Left lung (tissue), 10 donors: ENCODE results near the gene IGF1R. TPM values are rescaled to one million over a fixed set of nuclear protein-coding genes. Genes with fewer than 3 reads are reported as not detected.

Source experiments
- ATAC-seq: fragments of 200-7000 bp; cut with Tn5 transposase; one replicate; pipeline ENCODE4 v1.9.1; 2020; ENCODE audit warnings: moderate library complexity
- DNase-seq, 4 donors: peaks; one replicate each; pipeline ENCODE4 v3.0.0-alpha.2; 2013 to 2020
- H3K27ac ChIP-seq, 2 donors: fragments of 200-600 bp; sonication (generic) in 1 of 2; one replicate each; pipeline versions ENCODE4 v1.5.0 to v1.8.0; 2020 to 2021
- H3K27me3 ChIP-seq, 2 donors: fragments of 200-600 bp; sonication (generic) in 1 of 2; one replicate each; pipeline versions ENCODE4 v1.5.0 to v1.8.0; 2020 to 2021
- H3K36me3 ChIP-seq, 2 donors: fragments of 200-600 bp; sonication (generic) in 1 of 2; one replicate each; pipeline versions ENCODE4 v1.5.0 to v1.8.0; 2020 to 2021
- H3K4me1 ChIP-seq, 2 donors: fragments of 200-600 bp; one replicate each; pipeline ENCODE4 v1.8.0; 2021
- H3K4me3 ChIP-seq, 2 donors: fragments of 200-600 bp; sonication (generic) in 1 of 2; one replicate each; pipeline versions ENCODE4 v1.5.0 to v1.8.0; 2020 to 2021; ENCODE audit warnings: mild to moderate bottlenecking in 1 of 2
- H3K9me3 ChIP-seq, 2 donors: fragments of 200-600 bp; sonication (generic) in 1 of 2; one replicate each; pipeline versions ENCODE4 v1.5.0 to v1.8.0; 2020 to 2021
- CTCF ChIP-seq, 2 donors: fragments of 200-600 bp; sonication (generic) in 1 of 2; IDR thresholded peaks; one replicate each; pipeline versions ENCODE4 v1.5.0 to v1.8.0; 2021; ENCODE audit warnings: antibody characterized with exemption in 2 of 2
- intact Hi-C, 2 donors: fragments of 100-400 bp; cut with DNase I; formaldehyde crosslinking; loops; one replicate each; pipeline versions ENCODE4 v1.11.2 to v1.14.2; 2022
- polyA plus RNA-seq, 6 donors: library from polyadenylated mRNA; unstranded; fragments of 120-200 nt; gene quantifications; one replicate each; pipeline ENCODE4 v1.2.1, GENCODE V29; 2013; ENCODE audit not compliant: insufficient read length in 6 of 6
- total RNA-seq, 2 donors: library from RNA; stranded (reverse); fragmentation: NEBNext Ultra II Directional; extraction: Animal tissue kit (Norgen Biotek cat#: 25700); gene quantifications; one replicate each; pipeline ENCODE4 v1.2.1, GENCODE V29; 2021
- donor health status: DM: no; HTN: yes; CAD: no.
- donor health status: DM: no; HTN: no; CAD: no.

Gene IGF1R
- total and polyA plus RNA-seq, 8 donors: 32.0 to 41.0 (median 37.0) TPM

- DNase-seq: no peak
- Histone ChIP-seq H3K9me3 (no peaks in the 10 kb centered on the region), H3K36me3 (peaks cover 0 to 53% of the 10 kb centered on the region in 2 donors), H3K4me1 (no peaks in the 10 kb centered on the region), H3K27ac (no peak overlapping the region), H3K4me3 (no peak overlapping the region), H3K27me3 (no peaks in the 10 kb centered on the region)
- no peak for TF ChIP-seq CTCF (IDR thresholded peaks at IDR 0.05)
- intact Hi-C loops: no loop called here
- no peak for ATAC-seq
Measured at GRCh38 chr15:98923579-98923978, 275.2 kb downstream of the IGF1R start.

GRCh38 chr15:98924401-98925049, 276.2 kb downstream of the IGF1R start:
- peak; percentile 15 for ATAC-seq

GRCh38 chr15:98926236-98926635, 277.9 kb downstream of the IGF1R start:
- no peak for ATAC-seq
- Histone ChIP-seq H3K36me3 (peaks cover 0 to 62% of the 10 kb centered on the region in 2 donors), H3K27ac (no peak overlapping the region), H3K4me3 (no peak overlapping the region), H3K9me3 (no peaks in the 10 kb centered on the region), H3K4me1 (no peaks in the 10 kb centered on the region), H3K27me3 (no peaks in the 10 kb centered on the region)
- intact Hi-C loops: no loop called here
- DNase-seq: no peak
- TF ChIP-seq CTCF (IDR thresholded peaks at IDR 0.05): no peak

More at GRCh38 chr15:98924401-98925049, 276.2 kb downstream of the IGF1R start:
- Histone ChIP-seq H3K4me1 (no peaks in the 10 kb centered on the region), H3K27ac (peak overlapping the region in 1 of 2 donors; percentile 20), H3K4me3 (no peak overlapping the region), H3K9me3 (no peaks in the 10 kb centered on the region), H3K27me3 (no peaks in the 10 kb centered on the region), H3K36me3 (peaks cover 0 to 55% of the 10 kb centered on the region in 2 donors)
- DNase-seq: no peak
- intact Hi-C loops: no loop called here
- TF ChIP-seq CTCF (IDR thresholded peaks at IDR 0.05): no peak

GRCh38 chr15:98927022-98927421, 278.7 kb downstream of the IGF1R start:
- Histone ChIP-seq H3K4me3 (no peak overlapping the region), H3K36me3 (peaks cover 0 to 65% of the 10 kb centered on the region in 2 donors), H3K9me3 (no peaks in the 10 kb centered on the region), H3K27ac (peak overlapping the region in 1 of 2 donors; percentile 34), H3K4me1 (no peaks in the 10 kb centered on the region), H3K27me3 (no peaks in the 10 kb centered on the region)
- intact Hi-C loops: no loop called here
- DNase-seq (peak in 1 of 4 donors; percentile 44), ATAC-seq (no peak)
- TF ChIP-seq CTCF (IDR thresholded peaks at IDR 0.05): no peak

GRCh38 chr15:98927996-98928395, 279.7 kb downstream of the IGF1R start:
- no peaks in the 10 kb centered on the region for H3K4me1 ChIP-seq
- H3K9me3 ChIP-seq: no peaks in the 10 kb centered on the region
- peak overlapping the region in 1 of 2 donors; percentile 39 for H3K27ac ChIP-seq
- no peaks in the 10 kb centered on the region for H3K27me3 ChIP-seq
- ATAC-seq (no peak), DNase-seq (no peak)
- H3K4me3 ChIP-seq: no peak overlapping the region
- intact Hi-C loops: no loop called here
- TF ChIP-seq CTCF (IDR thresholded peaks at IDR 0.05): no peak
- H3K36me3 ChIP-seq: peaks cover 0 to 65% of the 10 kb centered on the region in 2 donors
